GM23248 (cell line): ENCODE data around the gene VWA2.

Experiments
- EZH2 ChIP-seq: fragments of 200-600 bp; sonication (generic); IDR thresholded peaks from 2 replicates; pipeline ENCODE4 v1.6.1; 2018; ENCODE audit warnings: antibody characterized with exemption, mild to moderate bottlenecking; ENCODE audit not compliant: insufficient read depth, poor library complexity, severe bottlenecking
- EZH2phosphoT487 ChIP-seq: fragments of 200-600 bp; sonication (generic); IDR thresholded peaks from 2 replicates; pipeline ENCODE4 v1.6.1; 2018; ENCODE audit warnings: antibody characterized with exemption, moderate library complexity, mild to moderate bottlenecking, low read depth; ENCODE audit not compliant: insufficient read depth

- TF ChIP-seq EZH2 (no peak), EZH2phosphoT487 (no peak)
Measured at GRCh38 chr10:114335614-114336013, 96.6 kb downstream of the VWA2 start.
